ENCODE results near the gene COL8A1.

The COL8A1 gene

DNA sequence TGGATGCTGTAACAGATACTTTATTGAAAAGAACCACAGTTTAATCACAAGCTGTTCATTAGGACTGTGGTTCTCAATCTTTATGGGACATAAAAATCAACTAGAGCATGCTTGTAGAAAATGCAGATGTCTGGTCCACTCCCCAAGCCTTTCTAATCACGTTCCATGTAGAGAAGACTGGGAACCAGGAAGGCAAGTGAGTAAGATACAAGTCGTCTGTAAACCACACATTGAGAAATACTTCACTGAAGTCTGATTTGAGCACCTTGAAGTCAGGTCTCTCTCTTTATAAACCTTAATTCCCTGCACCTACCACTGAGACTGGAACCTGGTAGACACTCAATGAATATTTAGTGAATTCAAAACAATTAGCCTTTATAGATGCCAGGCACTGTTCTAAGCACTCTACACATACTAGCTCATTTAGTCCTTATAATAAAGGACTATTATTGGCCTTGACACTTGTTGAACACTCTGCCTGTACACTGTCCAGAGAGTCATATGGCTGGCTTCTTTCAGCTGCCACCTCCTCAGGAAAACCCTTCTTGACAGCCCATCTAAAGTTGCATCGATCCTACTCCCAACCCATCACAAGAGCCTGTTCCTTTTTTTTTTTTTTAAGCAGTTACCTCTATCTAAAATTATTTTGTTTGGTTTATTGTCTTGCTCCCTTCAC is 120.2 kb downstream of the COL8A1 start:
- H3K9me3 Mint-ChIP-seq = no peaks in the 10 kb centered on the region
- H3K27ac Mint-ChIP-seq = no peak overlapping the region
- no peaks in the 10 kb centered on the region for H3K36me3 Mint-ChIP-seq (ENCODE audit: low read depth)
- no peaks in the 10 kb centered on the region for H3K27me3 Mint-ChIP-seq
- H3K4me1 Mint-ChIP-seq (ENCODE audit: low read depth) = no peaks in the 10 kb centered on the region
- intact Hi-C loops (cut with micrococcal nuclease) = no loop called here
- no peak overlapping the region for H3K4me3 Mint-ChIP-seq

DNA sequence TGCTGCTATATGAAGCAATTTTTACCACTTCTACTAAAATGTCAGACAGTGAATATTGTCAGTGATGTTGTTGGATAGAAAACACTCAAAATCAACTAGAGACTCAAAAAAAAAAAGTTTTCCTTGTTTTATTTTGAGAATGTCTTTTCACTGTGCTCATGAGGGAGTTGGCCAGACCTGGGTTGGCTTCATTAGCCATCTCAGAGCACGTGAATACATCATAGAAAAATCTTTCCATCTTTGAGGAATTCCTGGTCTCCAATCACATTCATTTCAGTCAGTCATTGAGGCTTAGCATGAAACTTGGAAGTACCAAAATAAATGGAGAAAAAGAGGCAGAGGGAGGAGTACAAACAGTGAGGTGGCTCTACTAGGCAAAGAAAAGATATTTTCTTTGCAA is 121.6 kb downstream of the COL8A1 start:
- no peaks in the 10 kb centered on the region for H3K4me1 Mint-ChIP-seq (ENCODE audit: low read depth)
- intact Hi-C loops (cut with micrococcal nuclease) = no loop called here
- no peaks in the 10 kb centered on the region for H3K9me3 Mint-ChIP-seq

DNA sequence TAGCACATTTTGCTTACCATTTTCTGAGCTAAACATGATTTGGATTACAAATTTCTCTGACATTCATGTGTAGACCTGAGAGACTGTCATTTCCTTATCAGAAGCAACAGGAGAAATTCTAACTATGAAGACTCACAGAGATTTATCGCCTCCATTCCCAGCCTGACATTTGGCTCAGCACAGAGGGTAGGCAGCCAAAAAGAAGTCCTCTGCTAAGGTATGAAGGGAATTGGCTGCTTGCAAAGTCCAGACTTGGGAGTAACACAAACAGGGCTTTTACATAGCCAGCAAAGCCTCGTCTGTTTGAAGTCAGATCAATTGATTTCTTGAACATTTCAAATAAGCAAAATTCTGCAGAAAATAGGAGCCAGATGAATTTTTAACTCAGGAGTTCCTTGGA is 122.2 kb downstream of the COL8A1 start:
- intact Hi-C loops (cut with micrococcal nuclease) = no loop called here
- H3K27me3 Mint-ChIP-seq = no peaks in the 10 kb centered on the region
- no peaks in the 10 kb centered on the region for H3K4me1 Mint-ChIP-seq (ENCODE audit: low read depth)
- H3K4me3 Mint-ChIP-seq = no peak overlapping the region
- no peaks in the 10 kb centered on the region for H3K36me3 Mint-ChIP-seq (ENCODE audit: low read depth)
- no peak overlapping the region for H3K27ac Mint-ChIP-seq
- no peaks in the 10 kb centered on the region for H3K9me3 Mint-ChIP-seq

More for the DNA sequence above, 121.6 kb downstream of the COL8A1 start:
- Mint-ChIP-seq H3K27me3 (no peaks in the 10 kb centered on the region), H3K4me3 (no peak overlapping the region), H3K27ac (no peak overlapping the region), H3K36me3 (ENCODE audit: low read depth) (no peaks in the 10 kb centered on the region)

DNA sequence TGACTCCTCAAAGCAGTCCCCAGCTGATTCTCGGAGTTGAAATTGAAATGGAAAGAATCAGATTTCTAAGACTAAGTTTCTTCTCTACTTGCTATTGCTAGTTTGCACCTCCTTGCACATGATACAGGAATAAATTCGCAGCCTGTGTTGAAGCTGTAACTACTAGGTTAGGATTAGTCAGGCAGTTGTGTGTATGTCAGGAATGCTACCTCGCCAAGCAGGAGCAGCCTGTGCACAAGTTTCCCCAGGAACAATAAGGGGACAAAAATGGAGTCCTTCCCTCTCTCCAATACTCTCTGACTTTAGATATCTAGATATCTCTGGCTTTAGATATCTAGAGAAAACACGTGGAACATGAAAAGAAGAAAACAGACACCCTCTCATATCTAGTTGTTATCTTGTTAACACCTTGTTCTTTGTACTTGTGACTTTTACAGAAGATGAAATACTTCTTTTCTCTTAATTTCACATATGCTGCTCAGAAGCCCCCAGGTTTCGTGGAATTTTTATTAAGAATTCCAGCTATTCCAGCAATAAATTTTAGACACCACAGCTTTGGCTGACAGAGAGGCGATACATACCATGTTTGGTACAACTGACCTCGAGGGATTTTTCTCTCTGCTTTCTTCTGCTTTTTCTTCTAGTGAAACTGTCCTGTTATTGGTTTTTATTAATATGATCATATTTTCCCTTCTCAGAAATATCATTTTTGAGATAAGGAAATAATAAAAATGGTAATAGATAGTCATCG is 123.2 kb downstream of the COL8A1 start:
- H3K4me1 Mint-ChIP-seq (ENCODE audit: low read depth) = no peaks in the 10 kb centered on the region
- H3K27me3 Mint-ChIP-seq = no peaks in the 10 kb centered on the region
- H3K27ac Mint-ChIP-seq = no peak overlapping the region
- intact Hi-C loops (cut with micrococcal nuclease) = no loop called here
- no peak overlapping the region for H3K4me3 Mint-ChIP-seq
- H3K36me3 Mint-ChIP-seq (ENCODE audit: low read depth) = no peaks in the 10 kb centered on the region
- no peaks in the 10 kb centered on the region for H3K9me3 Mint-ChIP-seq

DNA sequence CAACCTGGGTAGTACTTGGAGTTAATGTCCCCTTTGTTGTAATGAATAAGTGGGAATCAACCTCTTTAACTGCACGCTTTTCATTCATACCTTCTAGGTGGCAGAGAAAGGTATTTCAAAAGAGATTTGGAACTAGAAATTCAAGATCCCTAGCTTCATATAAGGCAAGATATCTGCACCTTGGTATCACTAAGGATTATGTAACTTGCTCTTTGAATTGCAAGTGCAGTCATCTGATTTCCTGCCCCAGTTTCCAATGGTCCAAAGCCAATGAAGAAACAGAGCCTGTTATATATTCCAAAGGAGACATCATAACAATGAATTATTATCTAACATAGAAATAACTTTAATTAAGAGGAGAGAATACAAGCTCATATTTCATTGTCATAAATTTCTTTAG is 124.5 kb downstream of the COL8A1 start:
- no peak overlapping the region for H3K27ac Mint-ChIP-seq
- H3K4me1 Mint-ChIP-seq (ENCODE audit: low read depth) = no peaks in the 10 kb centered on the region
- H3K4me3 Mint-ChIP-seq = no peak overlapping the region
- intact Hi-C loops (cut with micrococcal nuclease) = no loop called here
- H3K9me3 Mint-ChIP-seq = no peaks in the 10 kb centered on the region
- H3K36me3 Mint-ChIP-seq (ENCODE audit: low read depth) = no peaks in the 10 kb centered on the region
- no peaks in the 10 kb centered on the region for H3K27me3 Mint-ChIP-seq

DNA sequence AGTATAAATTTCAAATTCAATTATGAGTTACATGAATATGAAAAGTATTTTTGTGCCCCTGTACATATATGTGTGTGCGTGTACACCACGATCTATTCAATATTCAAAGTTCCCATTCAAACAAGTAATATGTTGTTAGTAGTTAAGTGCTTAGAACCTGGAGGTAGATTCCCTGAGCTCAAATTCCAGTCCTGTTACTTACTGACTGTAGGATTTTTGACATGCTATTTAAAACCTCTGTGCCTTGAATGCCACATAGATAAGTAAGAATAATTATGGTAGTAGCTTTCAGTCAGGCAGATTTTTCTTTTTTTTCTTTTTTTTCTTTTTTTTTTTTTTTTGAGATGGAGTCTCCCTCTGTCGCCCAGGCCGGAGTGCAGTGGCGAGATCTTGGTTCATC is 126.0 kb downstream of the COL8A1 start:
- intact Hi-C loops (cut with micrococcal nuclease) = no loop called here
- no peaks in the 10 kb centered on the region for H3K9me3 Mint-ChIP-seq
- H3K4me3 Mint-ChIP-seq = no peak overlapping the region
- H3K27me3 Mint-ChIP-seq = no peaks in the 10 kb centered on the region
- H3K27ac Mint-ChIP-seq = no peak overlapping the region
- no peaks in the 10 kb centered on the region for H3K36me3 Mint-ChIP-seq (ENCODE audit: low read depth)
- H3K4me1 Mint-ChIP-seq (ENCODE audit: low read depth) = no peaks in the 10 kb centered on the region

DNA sequence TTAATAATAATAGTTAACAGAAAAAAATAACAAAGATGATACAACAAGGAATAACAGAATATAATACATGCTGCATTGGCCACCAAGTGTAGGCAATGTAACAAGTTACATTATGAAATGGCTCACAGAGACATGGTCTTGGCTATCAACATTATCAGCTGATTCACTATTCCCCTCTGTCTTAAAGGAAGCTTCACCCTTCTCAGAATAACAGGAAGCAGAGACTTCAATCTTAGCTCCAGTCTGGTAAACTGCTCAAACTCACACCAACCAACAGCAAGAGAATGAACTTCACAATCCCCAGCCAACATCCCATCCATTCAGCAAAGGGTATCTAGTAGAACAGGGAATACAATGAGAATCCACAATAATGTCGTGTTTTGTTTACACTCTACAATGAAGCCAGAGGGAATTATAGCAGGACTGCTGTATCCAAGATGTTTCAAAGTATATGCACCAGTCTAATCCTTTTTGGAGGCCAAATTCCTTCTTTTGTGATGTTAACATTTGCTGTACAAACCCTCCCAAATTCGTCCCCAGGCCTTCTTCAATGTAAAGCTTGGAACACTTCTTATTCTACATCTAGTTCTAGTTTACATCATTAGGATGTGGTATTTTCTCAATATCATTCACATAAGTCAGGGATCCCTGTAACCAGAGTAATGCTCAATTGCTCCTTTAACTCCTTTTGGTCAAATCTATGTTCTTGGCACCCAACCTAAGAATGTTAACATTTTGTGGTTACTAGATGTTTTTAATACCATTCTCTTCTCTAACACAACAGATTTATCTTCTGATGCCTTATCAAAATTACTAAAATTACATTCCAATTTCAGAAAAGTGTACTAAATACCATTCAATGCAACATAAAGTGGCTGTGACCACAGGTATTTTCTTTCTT is 126.9 kb downstream of the COL8A1 start:
- Mint-ChIP-seq H3K27me3 (no peaks in the 10 kb centered on the region), H3K27ac (no peak overlapping the region), H3K36me3 (ENCODE audit: low read depth) (no peaks in the 10 kb centered on the region), H3K4me3 (no peak overlapping the region), H3K9me3 (no peaks in the 10 kb centered on the region), H3K4me1 (ENCODE audit: low read depth) (no peaks in the 10 kb centered on the region)
- intact Hi-C loops (cut with micrococcal nuclease) = no loop called here

DNA sequence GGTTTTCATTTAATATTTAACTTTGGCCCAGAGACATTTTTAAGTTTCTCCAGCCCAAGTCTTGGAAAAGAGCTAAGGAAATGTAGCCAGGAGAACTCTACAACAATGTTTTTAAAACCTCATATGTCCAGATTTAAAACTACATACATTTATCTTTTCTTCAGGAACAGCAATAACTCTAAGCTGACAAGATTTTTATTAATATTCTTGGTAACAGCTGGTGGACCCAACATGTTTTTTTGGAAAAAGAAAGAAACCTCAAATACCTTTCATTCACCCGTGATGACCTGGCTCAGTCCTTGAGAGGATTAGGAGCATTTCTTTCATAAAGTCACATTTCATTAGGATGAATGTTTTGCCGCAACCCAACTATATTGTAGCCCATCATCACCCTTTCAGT is 128.9 kb downstream of the COL8A1 start:
- Mint-ChIP-seq H3K36me3 (ENCODE audit: low read depth) (no peaks in the 10 kb centered on the region), H3K27ac (no peak overlapping the region), H3K4me1 (ENCODE audit: low read depth) (no peaks in the 10 kb centered on the region), H3K4me3 (no peak overlapping the region), H3K9me3 (no peaks in the 10 kb centered on the region), H3K27me3 (peaks cover 3% of the 10 kb centered on the region)
- intact Hi-C loops (cut with micrococcal nuclease) = no loop called here

DNA sequence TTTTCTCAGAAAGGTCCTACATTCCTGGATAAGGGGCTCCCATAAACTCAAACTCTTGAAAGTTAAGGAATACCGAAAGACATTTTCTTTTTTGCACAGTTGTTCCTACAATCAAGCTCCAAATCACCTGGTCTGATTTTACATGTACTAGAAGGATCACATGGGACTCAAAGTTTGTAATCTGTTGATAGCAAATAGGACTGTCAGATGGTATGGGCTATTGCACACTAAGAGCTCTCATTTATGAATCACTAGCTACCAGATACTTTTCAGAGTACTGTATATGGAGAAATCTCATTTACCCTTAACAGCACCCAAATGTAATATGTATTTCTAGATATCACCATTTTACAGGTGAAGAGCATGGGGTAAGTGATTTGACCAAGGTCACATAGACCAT is 129.7 kb downstream of the COL8A1 start:
- H3K9me3 Mint-ChIP-seq = no peaks in the 10 kb centered on the region
- no peak overlapping the region for H3K27ac Mint-ChIP-seq
- no peaks in the 10 kb centered on the region for H3K4me1 Mint-ChIP-seq (ENCODE audit: low read depth)
- H3K36me3 Mint-ChIP-seq (ENCODE audit: low read depth) = no peaks in the 10 kb centered on the region
- no peak overlapping the region for H3K4me3 Mint-ChIP-seq
- peaks cover 3% of the 10 kb centered on the region for H3K27me3 Mint-ChIP-seq
- intact Hi-C loops (cut with micrococcal nuclease) = no loop called here

DNA sequence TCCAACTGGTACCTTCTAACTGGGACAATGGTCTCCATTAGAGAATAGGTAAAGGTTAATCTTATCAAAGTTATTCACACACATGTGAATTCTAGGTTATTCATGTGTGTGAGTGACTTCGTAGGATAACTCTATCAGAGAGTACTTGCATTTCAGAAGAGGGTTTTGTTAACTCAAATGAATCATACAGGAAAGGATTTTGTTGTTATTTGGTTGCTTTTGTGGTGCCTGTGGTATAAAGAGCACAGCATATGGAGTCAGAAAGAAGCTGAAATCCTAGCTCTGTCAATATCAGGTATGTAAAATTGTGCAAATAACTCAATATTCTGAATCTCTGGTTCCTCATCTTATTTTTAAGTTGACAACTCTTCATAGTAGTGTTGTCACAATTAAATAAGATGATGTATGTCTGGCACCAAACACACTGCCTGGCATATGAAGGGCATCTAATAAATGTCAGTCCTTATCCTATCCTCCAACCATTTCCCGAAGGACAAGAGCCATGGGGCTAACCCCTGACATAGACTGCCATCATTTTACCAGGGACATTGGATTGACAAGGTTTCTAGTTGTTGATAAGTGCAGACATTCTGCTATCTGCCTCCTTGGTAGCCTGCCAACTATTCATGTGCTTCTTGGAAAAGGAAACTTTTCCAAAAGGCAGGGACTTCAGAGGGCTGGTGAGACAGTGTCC is 130.6 kb downstream of the COL8A1 start:
- intact Hi-C loops (cut with micrococcal nuclease) = no loop called here
- no peaks in the 10 kb centered on the region for H3K4me1 Mint-ChIP-seq (ENCODE audit: low read depth)
- H3K4me3 Mint-ChIP-seq = no peak overlapping the region
- H3K27ac Mint-ChIP-seq = no peak overlapping the region
- peaks cover 3% of the 10 kb centered on the region for H3K27me3 Mint-ChIP-seq
- H3K9me3 Mint-ChIP-seq = no peaks in the 10 kb centered on the region
- H3K36me3 Mint-ChIP-seq (ENCODE audit: low read depth) = no peaks in the 10 kb centered on the region

DNA sequence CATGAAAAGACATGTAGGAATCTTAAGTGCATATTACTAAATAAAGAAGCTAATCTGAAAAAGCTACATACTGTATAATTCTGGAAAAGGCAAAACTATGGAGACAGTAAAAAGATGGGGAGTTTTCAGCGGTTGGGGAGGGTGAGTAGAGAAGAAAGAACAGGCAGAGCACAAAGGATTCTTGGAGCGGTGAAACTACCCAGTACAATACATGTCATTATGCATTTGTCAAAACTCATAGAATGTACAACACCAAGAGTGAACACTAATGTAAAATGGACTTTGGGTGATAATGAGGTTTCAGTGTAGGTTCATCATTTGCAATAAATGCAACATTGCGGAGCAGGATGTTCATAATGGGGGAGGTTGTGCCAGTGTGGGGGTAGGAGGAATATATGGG is 133.8 kb downstream of the COL8A1 start:
- intact Hi-C loops (cut with micrococcal nuclease) = no loop called here
- Mint-ChIP-seq H3K4me3 (no peak overlapping the region), H3K27ac (no peak overlapping the region), H3K27me3 (peaks cover 3% of the 10 kb centered on the region), H3K4me1 (ENCODE audit: low read depth) (no peaks in the 10 kb centered on the region), H3K9me3 (no peaks in the 10 kb centered on the region), H3K36me3 (ENCODE audit: low read depth) (no peaks in the 10 kb centered on the region)

DNA sequence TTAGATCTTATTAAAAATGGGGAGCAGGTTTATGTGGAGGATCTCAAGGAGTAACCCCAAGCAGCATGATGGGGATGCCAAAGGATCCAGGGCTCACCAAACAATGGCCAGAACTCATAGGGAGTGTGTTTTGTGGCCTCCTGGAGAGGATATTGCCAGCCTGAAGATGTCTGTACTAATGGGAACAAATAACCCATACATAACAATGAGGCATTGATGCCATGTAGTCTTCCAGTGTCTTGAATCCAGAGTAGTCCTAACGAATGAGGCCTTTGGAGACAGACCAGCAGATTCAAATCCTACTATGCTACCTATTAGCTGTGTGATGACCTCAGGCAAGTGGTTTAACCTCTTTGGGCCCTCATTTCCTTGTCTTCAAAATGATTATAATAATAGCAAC is 134.3 kb downstream of the COL8A1 start:
- no peak overlapping the region for H3K4me3 Mint-ChIP-seq
- no peaks in the 10 kb centered on the region for H3K4me1 Mint-ChIP-seq (ENCODE audit: low read depth)
- no peaks in the 10 kb centered on the region for H3K36me3 Mint-ChIP-seq (ENCODE audit: low read depth)
- intact Hi-C loops (cut with micrococcal nuclease) = no loop called here
- H3K27me3 Mint-ChIP-seq = peaks cover 3% of the 10 kb centered on the region
- no peaks in the 10 kb centered on the region for H3K9me3 Mint-ChIP-seq
- H3K27ac Mint-ChIP-seq = no peak overlapping the region

DNA sequence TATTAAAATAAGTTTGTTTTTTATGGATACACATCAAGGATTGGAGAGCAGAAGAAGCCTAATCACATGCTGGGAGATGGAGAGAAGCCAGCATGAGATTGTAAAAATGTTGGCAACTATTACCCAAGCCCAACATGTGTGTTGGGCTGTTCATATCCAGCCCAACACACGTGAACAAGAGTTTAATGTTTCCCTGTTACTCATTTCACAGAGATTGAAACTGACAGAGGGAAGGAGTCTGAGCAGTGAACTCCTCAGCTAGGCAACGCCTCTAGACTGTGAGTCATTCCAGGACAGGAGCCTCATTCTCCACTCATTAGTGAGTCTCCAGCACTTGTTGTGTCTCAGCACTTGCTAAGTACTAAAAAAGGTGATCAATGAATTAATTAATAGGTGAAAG is 136.1 kb downstream of the COL8A1 start:
- intact Hi-C loops (cut with micrococcal nuclease) = no loop called here
- Mint-ChIP-seq H3K9me3 (no peaks in the 10 kb centered on the region), H3K36me3 (ENCODE audit: low read depth) (no peaks in the 10 kb centered on the region), H3K4me3 (no peak overlapping the region), H3K4me1 (ENCODE audit: low read depth) (no peaks in the 10 kb centered on the region), H3K27me3 (peaks cover 3% of the 10 kb centered on the region), H3K27ac (no peak overlapping the region)

All from dendritic cell treated with granulocyte-macrophage colony-stimulating factor and Interleukin-4, amounts not matched to agents 40 ng/mL and 50 ng/mL, for 4 days (primary cell).